HuH-7.5 (cell line): ENCODE results near the gene AIG1.
"Not testable (repeated sequence)": the region's sequence is repeated elsewhere in the genome, so short reads cannot be mapped to it uniquely, and the experiment has no call there.

Experiments used
- DNase-seq: peaks from one replicate; pipeline ENCODE4 v3.0.0; 2011; ENCODE audit warnings: low spot score

Gene AIG1

GRCh38 chr6:143060806-143061596 lies at the start of gene AIG1:
Gene AIG1 (plus strand): TSS chr6:143060889. CDS start chr6:143060926, 37 bp downstream.
- peak; percentile 15 for DNase-seq

- no peak for DNase-seq
These were observed 45.9 kb upstream of the AIG1 start for GRCh38 chr6:143014764-143015163.

GRCh38 chr6:143015300-143015706 lies 45.4 kb upstream of the AIG1 start:
- no peak for DNase-seq

GRCh38 chr6:143018955-143019354 lies 41.7 kb upstream of the AIG1 start:
- no peak for DNase-seq

- DNase-seq, result not testable (repeated sequence)
These were observed 39.8 kb upstream of the AIG1 start for GRCh38 chr6:143020862-143021261.

- no peak for DNase-seq
These were observed 39.1 kb upstream of the AIG1 start for GRCh38 chr6:143021543-143021942.

- no peak for DNase-seq
These were observed 38.1 kb upstream of the AIG1 start for GRCh38 chr6:143022587-143022986.

GRCh38 chr6:143023695-143024094 lies 37.0 kb upstream of the AIG1 start:
- DNase-seq, result no peak

GRCh38 chr6:143024977-143025376 lies 35.7 kb upstream of the AIG1 start:
- DNase-seq, result no peak

GRCh38 chr6:143026696-143027449 lies 33.8 kb upstream of the AIG1 start:
- no peak for DNase-seq

GRCh38 chr6:143034689-143035334 lies 25.9 kb upstream of the AIG1 start:
- no peak for DNase-seq

- DNase-seq, result no peak
These were observed 23.2 kb upstream of the AIG1 start for GRCh38 chr6:143037470-143037869.

- DNase-seq, result no peak
These were observed 21.9 kb upstream of the AIG1 start for GRCh38 chr6:143038833-143039232.

- DNase-seq, result no peak
These were observed 21.1 kb upstream of the AIG1 start for GRCh38 chr6:143039548-143039947.

- no peak for DNase-seq
These were observed 20.7 kb upstream of the AIG1 start for GRCh38 chr6:143040018-143040417.

GRCh38 chr6:143044345-143044744 lies 16.3 kb upstream of the AIG1 start:
- DNase-seq, result not testable (repeated sequence)

GRCh38 chr6:143049611-143050010 lies 11.1 kb upstream of the AIG1 start:
- no peak for DNase-seq

GRCh38 chr6:143050509-143050908 lies 10.2 kb upstream of the AIG1 start:
- no peak for DNase-seq

GRCh38 chr6:143052282-143052681 lies 8.4 kb upstream of the AIG1 start:
- no peak for DNase-seq

- DNase-seq, result no peak
These were observed 6.8 kb upstream of the AIG1 start for GRCh38 chr6:143053856-143054255.

GRCh38 chr6:143054329-143054728 lies 6.4 kb upstream of the AIG1 start:
- no peak for DNase-seq

GRCh38 chr6:143055213-143055612 lies 5.5 kb upstream of the AIG1 start:
- no peak for DNase-seq

- DNase-seq, result no peak
These were observed 4.8 kb upstream of the AIG1 start for GRCh38 chr6:143055891-143056290.
